Keratinocyte (primary cell): ENCODE results near the gene DCDC2.
"Not testable (repeated sequence)": the region's sequence is repeated elsewhere in the genome, so short reads cannot be mapped to it uniquely, and the experiment has no call there.

ENCODE experiments used
- EZH2 ChIP-seq: IDR thresholded peaks from one replicate; pipeline ENCODE4 v1.6.1; 2012; ENCODE audit warnings: inconsistent platforms, mild to moderate bottlenecking, low read length, moderate library complexity
- TF ChIP-seq, protein P1 (sequence below), 3 experiments: IDR thresholded peaks in 1 of 3; conservative IDR thresholded peaks in 1 of 3; optimal IDR thresholded peaks in 1 of 3; 2 replicates in 2 of 3; 3 replicates in 1 of 3; pipeline versions ENCODE3 to v1.5.1; 2011; ENCODE audit warnings: low read length in 3 of 3, mild to moderate bottlenecking in 3 of 3, moderate library complexity in 2 of 3, control low read depth in 1 of 3, inconsistent platforms in 1 of 3; ENCODE audit not compliant: insufficient read depth in 2 of 3; ENCODE audit errors: extremely low read depth in 1 of 3

- not testable (repeated sequence) for TF ChIP-seq EZH2
- TF ChIP-seq, protein P1, sequence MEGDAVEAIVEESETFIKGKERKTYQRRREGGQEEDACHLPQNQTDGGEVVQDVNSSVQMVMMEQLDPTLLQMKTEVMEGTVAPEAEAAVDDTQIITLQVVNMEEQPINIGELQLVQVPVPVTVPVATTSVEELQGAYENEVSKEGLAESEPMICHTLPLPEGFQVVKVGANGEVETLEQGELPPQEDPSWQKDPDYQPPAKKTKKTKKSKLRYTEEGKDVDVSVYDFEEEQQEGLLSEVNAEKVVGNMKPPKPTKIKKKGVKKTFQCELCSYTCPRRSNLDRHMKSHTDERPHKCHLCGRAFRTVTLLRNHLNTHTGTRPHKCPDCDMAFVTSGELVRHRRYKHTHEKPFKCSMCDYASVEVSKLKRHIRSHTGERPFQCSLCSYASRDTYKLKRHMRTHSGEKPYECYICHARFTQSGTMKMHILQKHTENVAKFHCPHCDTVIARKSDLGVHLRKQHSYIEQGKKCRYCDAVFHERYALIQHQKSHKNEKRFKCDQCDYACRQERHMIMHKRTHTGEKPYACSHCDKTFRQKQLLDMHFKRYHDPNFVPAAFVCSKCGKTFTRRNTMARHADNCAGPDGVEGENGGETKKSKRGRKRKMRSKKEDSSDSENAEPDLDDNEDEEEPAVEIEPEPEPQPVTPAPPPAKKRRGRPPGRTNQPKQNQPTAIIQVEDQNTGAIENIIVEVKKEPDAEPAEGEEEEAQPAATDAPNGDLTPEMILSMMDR (optimal IDR thresholded peaks at IDR 0.05 in 1 of 3, IDR thresholded peaks at IDR 0.05 in 1 of 3, conservative IDR thresholded peaks at IDR 0.05 in 1 of 3; ENCODE audit: extremely low read depth in 1 of 3, insufficient read depth in 2 of 3, low read length in 3 of 3), result not testable (repeated sequence)
These were observed 4.5 kb upstream of the DCDC2 start for GRCh38 chr6:24362363-24362762.
